ENCODE results near the gene RAB3A.
A peak's percentile ranks its signal among the peaks of the same experiment; 100 is the strongest.
"Not testable (repeated sequence)": the region's sequence is repeated elsewhere in the genome, so short reads cannot be mapped to it uniquely, and the experiment has no call there.

The RAB3A gene

DNA sequence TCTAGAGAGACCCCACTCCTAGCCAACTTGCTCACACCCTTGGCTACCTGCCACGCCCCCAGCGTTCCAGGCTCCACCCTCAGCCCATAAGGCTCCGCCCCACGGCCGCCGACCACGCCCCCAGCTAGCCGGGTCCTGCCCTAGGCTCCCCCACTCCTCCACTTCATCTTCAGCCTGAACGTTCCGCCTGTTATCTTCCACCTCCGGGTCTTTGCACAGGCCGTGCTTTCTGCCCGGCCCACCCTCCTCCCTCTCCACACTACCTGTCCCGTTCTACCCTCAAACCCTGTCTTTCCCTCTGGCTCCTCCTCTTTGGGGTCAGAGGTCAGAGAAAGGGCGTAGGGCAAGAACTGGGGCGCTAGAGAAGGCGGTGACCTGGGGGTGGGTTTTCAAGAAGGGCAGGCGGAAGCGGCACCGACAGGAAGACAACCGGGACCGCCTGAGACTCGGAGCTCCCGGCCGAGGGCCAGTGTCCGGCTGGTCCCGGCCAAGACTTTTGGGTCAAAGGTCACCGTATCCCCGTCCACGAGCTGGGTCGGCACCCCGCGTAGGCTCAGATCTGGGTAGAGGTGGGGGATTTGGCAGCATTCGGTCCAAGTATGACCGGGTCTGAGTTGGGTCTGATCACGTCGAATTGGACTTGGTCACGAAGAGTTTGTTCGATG is 20.1 kb upstream of the RAB3A start:
- DNase-seq, result peak; percentile 66

DNA sequence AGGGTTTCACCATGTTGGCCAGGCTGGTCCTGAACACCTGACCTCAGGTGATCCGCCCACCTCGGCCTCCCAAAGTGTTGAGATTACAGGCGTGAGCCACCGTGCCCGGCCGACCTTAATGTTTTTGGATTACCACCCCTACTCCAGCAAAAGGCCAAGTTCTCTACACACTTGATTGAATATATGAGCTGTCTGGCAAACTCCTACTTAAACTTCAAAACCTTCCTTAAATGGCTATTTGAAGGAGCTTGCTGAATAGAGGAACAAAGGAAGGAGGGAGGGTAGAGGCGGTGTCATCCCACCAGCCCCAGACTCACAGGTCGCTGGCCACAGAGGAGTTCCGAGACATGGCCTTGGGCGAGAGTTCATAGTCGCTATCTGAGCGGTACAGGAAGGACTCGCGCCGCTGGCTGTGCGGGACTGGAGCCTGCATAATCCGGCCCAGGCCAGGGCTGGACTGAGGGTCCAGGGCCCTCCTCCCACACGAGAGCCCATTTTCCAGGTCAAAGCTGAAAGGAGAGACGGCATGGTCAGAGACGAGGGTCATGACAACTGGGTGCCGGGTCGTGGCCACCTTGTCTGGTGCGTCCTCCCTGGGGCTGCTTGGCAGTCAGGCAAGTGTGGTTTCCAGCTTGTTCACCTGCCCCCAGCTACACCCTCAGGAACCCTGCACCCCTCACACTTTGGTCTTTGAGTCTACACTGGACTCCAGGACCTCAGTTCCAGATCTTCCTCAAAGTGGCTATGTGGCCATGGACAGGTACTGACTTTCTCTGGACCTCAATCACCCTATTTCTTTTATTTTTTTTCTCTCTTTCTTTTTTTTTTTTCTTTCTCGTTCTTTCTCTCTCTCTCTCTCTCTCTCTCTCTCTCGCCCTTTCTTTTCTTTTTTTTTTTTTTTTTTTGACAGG is 18.2 kb upstream of the RAB3A start:
- DNase-seq, result no peak

DNA sequence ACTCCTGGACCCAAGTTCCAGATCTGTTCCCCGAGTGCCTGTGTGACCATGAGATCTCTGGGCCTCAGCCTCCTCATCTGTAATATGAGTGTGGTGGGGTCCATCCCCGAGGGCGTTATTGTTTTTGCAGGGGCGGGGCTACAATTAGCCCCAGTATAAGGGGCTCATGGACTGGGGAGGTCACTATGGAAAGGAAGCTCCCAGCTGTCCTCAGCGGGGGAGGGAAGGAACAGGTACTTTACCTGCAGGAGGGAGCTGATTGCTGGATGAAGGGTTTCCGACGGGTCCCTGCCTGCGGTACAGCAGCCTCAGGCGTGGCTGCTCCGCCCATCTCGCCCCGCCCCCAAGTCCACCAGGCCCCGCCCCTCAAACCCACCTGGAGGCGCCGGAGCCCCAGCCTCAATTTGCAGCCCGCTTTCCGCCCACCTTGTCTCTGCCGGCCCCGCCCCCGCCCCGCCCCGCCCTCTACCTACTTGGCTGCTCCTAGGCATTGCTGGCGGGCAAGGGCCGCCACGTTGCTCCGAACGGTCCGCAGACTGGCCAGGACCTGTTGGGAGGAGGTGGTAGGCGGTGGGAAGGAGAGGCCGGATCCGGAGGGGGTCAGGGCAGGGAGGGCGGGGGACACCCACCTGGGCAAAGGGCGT is 16.9 kb upstream of the RAB3A start:
- no peak for DNase-seq

DNA sequence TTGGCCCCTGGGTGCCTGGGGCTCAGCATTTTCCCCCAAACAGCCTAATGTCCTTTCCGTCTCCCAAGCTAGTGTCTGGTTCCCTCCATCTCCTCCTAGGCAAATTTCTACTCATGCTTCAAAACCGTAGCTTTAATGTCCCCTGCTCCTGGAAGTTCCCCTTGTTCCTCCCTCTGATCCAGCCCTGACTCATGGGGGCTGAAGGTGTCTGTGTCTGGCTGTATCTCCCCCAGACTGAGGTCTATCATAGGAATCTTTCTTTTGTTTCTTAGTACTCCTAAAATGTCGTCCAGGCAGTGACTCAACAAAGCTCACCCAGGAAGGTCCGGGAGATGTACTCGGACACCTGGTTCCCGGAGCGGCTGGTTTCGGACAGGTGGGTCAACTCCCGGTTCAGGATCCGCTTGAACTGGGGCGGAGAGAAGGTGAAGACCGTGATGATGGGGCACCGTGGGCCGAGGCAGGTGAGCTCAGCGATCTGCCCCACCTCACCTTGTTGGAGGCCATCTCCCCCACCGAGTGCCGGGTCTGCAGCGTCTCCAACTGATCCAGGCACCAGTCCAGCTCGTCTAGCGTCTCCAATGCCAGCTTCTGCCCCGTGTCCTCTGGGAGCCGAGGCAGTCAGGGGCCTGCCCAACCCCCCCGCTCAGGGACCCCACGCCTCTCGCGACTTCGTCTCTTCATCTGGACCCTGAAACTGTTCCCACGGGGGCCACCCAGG is 16.2 kb upstream of the RAB3A start:
- DNase-seq, result no peak

DNA sequence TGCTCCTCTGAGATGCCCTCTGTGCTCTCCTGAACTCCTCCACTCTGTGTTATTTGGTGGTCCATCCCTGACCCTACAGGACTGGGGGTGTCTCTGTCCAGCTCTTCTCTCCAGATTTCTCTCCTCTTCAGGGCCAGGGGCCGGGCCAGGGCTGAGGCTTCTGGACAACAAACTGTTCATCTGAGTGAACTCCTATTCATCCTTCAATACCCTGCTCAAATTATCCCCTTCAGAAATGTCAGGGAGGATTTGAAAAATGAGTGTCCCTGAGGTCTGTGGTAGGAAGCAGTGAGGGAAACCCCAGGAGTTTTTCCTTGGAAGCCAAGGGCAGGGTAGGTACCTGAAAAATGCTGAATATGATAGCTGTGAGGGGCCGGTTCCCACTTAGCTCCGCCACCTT is 14.8 kb upstream of the RAB3A start:
- DNase-seq, result no peak

- no peak for DNase-seq
Observed at GRCh38 chr19:18218159-18218558, 14.3 kb upstream of the RAB3A start.

DNA sequence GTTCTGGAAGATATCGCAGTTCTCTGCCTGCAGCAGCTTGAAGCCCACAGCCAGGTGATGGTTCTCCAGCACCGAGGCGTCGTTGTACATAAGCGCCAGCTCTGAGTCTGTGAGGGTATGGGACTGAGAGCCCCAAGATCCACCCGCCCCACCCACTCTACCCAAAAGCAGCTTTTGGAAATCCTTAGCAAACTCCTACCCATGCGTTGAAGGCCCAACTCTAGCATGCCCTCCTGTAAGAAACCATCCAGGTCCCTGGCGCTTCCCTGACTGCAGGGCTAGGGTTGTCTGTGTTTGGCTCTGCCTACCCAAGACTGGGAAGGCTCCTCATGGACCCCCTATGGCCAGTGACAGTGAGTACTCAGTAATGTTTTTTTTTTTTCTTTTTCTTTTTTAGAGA is 12.9 kb upstream of the RAB3A start:
- DNase-seq, result no peak

DNA sequence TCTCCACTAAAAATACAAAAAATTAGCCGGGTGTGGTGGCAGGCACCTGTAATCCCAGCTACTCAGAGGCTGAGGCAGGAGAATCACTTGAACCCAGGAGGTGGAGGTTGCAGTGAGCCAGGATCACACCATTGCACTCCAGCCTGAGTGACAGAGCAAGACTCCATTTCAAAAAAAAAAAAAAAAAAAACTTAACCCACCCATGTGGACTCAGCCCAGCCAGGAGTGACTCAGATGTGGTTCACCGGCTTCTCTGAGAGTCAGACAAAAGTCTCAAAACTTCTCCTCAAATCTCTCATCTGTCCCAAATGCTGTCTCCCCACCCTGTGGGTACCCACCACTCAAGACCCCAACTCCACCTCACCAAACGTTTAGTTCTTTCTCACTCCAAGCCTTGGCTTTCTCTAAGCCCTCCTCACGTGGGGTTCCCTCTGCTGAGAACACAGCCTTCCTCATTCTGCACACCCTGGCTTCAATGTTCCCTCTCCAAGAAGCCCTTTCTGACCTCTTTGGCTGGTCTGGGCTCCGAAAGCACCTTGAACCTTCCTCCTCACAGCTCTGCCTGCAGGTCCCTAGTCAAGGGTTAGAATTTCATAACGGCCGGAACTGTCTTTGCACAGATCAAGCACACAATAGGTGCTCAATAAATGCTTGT is 11.1 kb upstream of the RAB3A start:
- no peak for DNase-seq

DNA sequence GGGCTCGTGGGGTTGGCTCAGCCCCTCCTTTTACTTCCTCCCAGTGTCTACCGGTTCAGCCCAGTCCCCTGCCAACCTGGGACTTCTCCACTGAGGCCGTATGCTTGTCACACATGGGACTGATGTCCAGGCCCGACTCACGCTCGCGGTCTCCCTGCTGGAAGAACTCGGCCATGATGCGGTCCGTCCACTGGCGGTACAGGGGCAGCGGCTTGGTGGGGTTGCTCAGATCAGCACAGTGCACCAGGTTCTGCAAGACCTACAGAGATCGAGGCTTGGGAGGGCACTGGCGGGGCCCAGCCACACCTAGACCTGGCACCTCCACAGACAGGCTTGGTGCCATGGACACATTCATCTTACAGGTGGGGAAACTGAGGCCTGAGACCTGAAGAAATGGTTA is 7.8 kb upstream of the RAB3A start:
- DNase-seq, result no peak

GRCh38 chr19:18209912-18210311 is 6.1 kb upstream of the RAB3A start:
- DNase-seq, result not testable (repeated sequence)

- peak; percentile 64 for DNase-seq
Observed at GRCh38 chr19:18208098-18208951, 4.5 kb upstream of the RAB3A start.

- no peak for DNase-seq
Observed at GRCh38 chr19:18206018-18206417, 2.2 kb upstream of the RAB3A start.

DNA sequence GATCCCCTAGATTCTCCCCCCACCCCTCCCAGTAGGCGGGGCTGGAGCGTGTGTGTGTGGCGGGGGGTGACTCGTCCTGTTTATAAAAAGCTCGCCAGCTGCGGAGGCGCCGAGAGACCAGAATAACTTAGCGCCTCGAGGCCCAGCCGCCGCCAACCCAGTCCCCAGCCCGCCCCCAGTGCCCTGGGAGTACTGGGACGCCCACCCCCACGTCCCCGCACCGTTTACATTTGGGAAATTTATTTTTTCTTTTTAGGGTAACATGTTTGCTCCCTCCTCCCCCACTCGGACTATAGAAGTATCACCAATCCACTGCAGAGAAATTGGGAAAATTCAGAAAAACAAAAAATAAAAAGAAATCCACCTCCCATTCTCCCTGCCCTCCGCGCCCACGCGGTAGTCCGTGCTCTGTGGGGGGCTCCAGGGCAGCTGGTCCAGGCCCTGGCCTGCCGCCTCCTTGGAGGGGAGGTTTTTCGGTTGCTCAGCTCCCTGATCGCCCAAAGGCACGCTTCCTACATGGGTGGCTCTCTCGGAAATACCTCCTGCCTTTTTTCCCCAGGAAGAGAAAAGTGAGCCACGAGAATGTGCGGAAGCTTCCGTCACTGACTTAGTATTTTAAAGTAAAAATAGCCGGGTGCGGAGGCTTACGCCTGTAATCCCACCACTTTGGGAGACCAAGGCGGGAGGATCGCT is 1.5 kb upstream of the RAB3A start:
- peak; percentile 59 for DNase-seq

- DNase-seq, result peak; percentile 55
Observed at GRCh38 chr19:18204394-18205199, 755 bp upstream of the RAB3A start.

DNA sequence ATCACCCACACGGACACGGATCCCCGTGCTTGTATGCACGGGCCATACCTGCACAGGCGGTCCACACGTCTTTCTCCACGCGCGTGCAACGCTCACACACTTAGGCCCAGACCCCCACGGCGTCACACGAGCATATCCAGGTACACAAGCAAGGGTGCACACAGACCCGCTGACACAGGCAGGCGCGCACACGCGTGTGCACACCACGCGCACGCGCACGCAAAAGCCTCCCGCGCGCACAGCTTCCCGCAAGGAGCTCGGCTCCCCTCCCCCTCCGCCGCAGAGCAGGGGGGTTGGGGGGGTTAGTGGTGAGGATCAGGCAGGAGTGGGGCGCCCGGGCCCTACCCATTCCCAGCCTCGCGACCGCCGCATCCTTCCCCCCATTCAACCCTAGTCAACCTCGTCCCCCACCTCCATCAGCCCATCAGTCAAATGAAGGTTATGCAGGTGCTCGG is 407 bp downstream of the RAB3A start:
- DNase-seq, result no peak

- no peak for DNase-seq
Observed at GRCh38 chr19:18202778-18203407, 949 bp downstream of the RAB3A start.

DNA sequence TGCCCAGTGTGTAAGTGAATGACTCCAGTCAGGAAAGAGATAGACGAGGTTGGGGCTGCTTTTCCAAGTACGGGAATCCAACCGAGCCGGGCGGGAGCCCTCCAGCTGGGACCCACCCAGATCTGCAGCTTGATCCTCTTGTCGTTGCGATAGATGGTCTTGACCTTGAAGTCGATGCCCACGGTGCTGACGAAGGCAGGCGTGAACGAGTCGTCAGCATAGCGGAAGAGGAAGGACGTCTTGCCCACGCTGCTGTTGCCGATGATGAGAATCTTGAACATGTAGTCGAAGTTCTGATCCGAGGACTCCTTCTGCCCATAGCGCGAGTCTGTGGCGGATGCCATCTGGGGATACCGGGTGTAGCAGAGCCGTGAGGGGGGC is 1.5 kb downstream of the RAB3A start:
- DNase-seq, result no peak

DNA sequence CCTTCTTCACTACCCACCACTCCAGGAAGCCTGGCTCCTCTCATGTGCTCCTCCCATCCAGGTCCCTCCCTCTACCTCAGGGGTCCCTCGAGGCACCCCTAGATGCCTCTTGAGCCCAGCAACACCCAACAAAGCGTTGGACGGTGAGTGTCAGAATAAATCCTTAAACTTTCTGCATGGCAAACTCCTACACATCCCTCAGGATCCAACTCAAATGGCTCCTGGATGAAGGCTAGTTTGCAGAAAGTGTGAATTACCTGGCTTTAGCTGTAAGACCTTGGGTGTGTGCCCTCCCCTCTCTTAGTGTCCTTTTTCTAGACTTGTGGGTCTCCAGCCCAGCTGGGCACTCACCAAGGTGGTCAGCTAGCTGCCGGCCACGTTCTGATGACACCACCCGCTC is 5.5 kb downstream of the RAB3A start:
- DNase-seq, result no peak

GRCh38 chr19:18197941-18198340 is 5.9 kb downstream of the RAB3A start:
- no peak for DNase-seq

DNA sequence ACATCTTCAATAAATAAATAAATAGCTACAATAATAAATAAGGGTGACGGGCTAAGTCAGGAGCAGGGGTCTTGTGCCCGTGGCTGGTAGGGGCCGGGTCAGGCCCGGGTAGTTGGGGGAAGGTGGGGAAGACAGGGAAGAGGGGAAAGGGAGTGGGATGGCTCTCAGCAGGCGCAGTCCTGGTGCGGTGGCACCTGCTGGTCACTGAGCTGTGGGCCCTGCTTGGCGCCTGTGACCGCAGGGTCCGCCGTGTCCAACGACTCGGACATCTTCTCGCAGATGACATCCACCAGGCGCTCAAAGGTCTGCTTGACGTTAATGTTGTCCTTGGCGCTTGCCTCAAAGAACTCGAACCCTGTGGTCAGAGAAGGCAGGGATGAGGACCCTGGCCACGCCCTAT is 6.5 kb downstream of the RAB3A start:
- DNase-seq, result no peak
